HCT116 (cell line): ENCODE results near the gene BICRA.
A peak's percentile ranks its signal among the peaks of the same experiment; 100 is the strongest.

Source experiments
- POLR2AphosphoS5 ChIP-seq: IDR thresholded peaks from 2 replicates; pipeline ENCODE4 v1.6.1; 2011; ENCODE audit warnings: mild to moderate bottlenecking, low read depth, low read length, moderate library complexity
- SIN3A ChIP-seq: IDR thresholded peaks from 2 replicates; pipeline ENCODE4 v1.6.1; 2012; ENCODE audit warnings: low read depth
- TF ChIP-seq, protein P1 (sequence below), 3 experiments: fragments of 200-600 bp in 1 of 3; sonication (generic) in 1 of 3; IDR thresholded peaks in 2 of 3; conservative IDR thresholded peaks in 1 of 3; 2 replicates each; pipeline ENCODE4 v1.5.1; 2012 to 2017; ENCODE audit warnings: low read depth in 2 of 3, low read length in 2 of 3, antibody characterized with exemption in 1 of 3, borderline replicate concordance in 1 of 3, control low read depth in 1 of 3, mild to moderate bottlenecking in 1 of 3, mixed read lengths in 1 of 3, mixed run types in 1 of 3, moderate library complexity in 1 of 3; ENCODE audit not compliant: insufficient read depth in 1 of 3
- TF ChIP-seq, protein P2 (sequence below): IDR thresholded peaks from 2 replicates; pipeline ENCODE4 v1.6.1; 2011; ENCODE audit warnings: mild to moderate bottlenecking, low read length, moderate library complexity; ENCODE audit not compliant: insufficient replicate concordance; ENCODE audit errors: extremely low read depth

DNA sequence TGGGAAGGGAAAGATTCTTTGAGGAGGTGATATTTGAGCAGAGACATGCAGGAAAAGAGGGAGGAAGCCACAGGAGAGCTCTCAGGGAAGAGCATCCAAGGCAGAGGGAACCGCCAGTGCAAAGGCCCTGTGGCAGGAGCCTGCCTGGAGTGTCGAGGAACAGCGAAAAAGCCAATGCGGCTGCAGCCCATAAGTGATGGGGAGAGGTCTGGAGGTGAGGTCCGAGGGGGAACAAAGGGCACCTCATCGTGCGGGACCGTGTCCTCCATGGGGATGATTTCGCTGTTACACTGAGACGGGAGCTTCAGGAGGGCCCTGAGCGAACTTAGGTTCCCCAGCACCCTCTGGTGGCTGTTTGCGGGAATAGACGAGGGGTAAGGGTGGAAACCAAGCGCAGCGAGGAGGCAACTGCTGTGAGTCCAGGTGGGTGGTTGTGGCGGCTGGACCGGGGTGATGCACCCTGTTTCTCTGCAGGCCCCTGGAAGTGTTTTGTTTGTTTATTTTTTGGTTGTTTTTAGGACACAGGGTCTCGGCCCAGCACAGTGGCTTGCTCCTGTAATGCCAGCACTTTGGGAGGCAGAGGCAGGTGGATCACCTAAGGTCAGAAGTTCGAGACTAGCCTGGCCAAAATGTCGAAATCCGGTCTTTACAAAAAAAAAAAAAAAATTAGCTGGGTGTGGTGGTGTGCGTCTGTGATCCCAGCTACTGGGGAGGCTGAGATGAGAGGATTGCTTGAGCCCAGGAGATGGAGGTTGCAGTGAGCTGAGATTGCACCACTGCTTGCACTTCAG, 98.4 kb downstream of the BICRA start:
- TF ChIP-seq, protein P1, sequence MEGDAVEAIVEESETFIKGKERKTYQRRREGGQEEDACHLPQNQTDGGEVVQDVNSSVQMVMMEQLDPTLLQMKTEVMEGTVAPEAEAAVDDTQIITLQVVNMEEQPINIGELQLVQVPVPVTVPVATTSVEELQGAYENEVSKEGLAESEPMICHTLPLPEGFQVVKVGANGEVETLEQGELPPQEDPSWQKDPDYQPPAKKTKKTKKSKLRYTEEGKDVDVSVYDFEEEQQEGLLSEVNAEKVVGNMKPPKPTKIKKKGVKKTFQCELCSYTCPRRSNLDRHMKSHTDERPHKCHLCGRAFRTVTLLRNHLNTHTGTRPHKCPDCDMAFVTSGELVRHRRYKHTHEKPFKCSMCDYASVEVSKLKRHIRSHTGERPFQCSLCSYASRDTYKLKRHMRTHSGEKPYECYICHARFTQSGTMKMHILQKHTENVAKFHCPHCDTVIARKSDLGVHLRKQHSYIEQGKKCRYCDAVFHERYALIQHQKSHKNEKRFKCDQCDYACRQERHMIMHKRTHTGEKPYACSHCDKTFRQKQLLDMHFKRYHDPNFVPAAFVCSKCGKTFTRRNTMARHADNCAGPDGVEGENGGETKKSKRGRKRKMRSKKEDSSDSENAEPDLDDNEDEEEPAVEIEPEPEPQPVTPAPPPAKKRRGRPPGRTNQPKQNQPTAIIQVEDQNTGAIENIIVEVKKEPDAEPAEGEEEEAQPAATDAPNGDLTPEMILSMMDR (IDR thresholded peaks at IDR 0.05 in 2 of 3, conservative IDR thresholded peaks at IDR 0.05 in 1 of 3; ENCODE audit: borderline replicate concordance in 1 of 3, insufficient read depth in 1 of 3, low read depth in 2 of 3, low read length in 2 of 3) = peak; percentile 86 to 93 (median 92)
- TF ChIP-seq, protein P2, sequence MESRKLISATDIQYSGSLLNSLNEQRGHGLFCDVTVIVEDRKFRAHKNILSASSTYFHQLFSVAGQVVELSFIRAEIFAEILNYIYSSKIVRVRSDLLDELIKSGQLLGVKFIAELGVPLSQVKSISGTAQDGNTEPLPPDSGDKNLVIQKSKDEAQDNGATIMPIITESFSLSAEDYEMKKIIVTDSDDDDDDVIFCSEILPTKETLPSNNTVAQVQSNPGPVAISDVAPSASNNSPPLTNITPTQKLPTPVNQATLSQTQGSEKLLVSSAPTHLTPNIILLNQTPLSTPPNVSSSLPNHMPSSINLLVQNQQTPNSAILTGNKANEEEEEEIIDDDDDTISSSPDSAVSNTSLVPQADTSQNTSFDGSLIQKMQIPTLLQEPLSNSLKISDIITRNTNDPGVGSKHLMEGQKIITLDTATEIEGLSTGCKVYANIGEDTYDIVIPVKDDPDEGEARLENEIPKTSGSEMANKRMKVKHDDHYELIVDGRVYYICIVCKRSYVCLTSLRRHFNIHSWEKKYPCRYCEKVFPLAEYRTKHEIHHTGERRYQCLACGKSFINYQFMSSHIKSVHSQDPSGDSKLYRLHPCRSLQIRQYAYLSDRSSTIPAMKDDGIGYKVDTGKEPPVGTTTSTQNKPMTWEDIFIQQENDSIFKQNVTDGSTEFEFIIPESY = no peak
- no peak for TF ChIP-seq SIN3A
- TF ChIP-seq POLR2AphosphoS5 = peak; percentile 11; the same call in 1 of the 2 replicates
